K562 (cell line): ENCODE measurements around the gene EOGT. TPM values are rescaled to one million over a fixed set of nuclear protein-coding genes. Genes with fewer than 3 reads are reported as not detected.

ENCODE experiments used
- ATAC-seq: fragments of 200-7000 bp; cut with Tn5 transposase; 3 replicates; pipeline ENCODE4 v1.9.1; 2020; ENCODE audit warnings: moderate library complexity
- BruUV-seq: library from RNA; stranded (reverse); fragments of 400-500 nt; replicated peaks from 2 replicates; lab custom pipeline; 2021; lab: Mats Ljungman, UMichigan
- CTCF ChIA-PET: fragments of 300-600 bp; formaldehyde crosslinking; extraction: SDS; loops from one replicate; lab custom pipeline; 2021; ENCODE audit warnings: low intra/inter-chr PET ratio; lab: Yijun Ruan, JAX
- POLR2A ChIA-PET: fragments of 300-600, 350-650 bp; sonication (Branson Sonifier 250); formaldehyde crosslinking; extraction: SDS; loops from one replicate; lab custom pipeline; 2021; ENCODE audit warnings: antibody characterized with exemption, inconsistent platforms; lab: Yijun Ruan, JAX
- DNase-seq, 4 experiments: peaks; one replicate each; pipeline versions ENCODE4 v3.0.0 to v3.0.0-alpha.2; 2011 to 2018; ENCODE audit warnings: low spot score in 3 of 4, mixed read lengths in 3 of 4; ENCODE audit errors: extremely low read depth in 1 of 4
- FAIRE-seq: peaks from 2 replicates; lab custom pipeline; 2011; peaks lifted over from hg19 to GRCh38; lab: Jason Lieb, UNC
- H2AFZ ChIP-seq: 2 replicates; pipeline ENCODE4 v1.6.0; 2011; ENCODE audit warnings: low read depth, low read length, control low read depth, inconsistent platforms
- H3K27ac ChIP-seq: fragments of 200-600 bp; 3 replicates; pipeline ENCODE4 v1.8.0; 2011; ENCODE audit warnings: low read depth, mild to moderate bottlenecking, control low read depth, inconsistent platforms, low read length, moderate library complexity, mixed read lengths; ENCODE audit errors: extremely low read depth
- H3K27me3 ChIP-seq, 2 experiments: fragments of 300-600 bp in 1 of 2; 2 replicates in 1 of 2; 3 replicates in 1 of 2; pipeline versions ENCODE4 v1.6.0 to v1.8.0; 2011; ENCODE audit warnings: inconsistent platforms in 2 of 2, low read length in 2 of 2, mild to moderate bottlenecking in 1 of 2, mixed read lengths in 1 of 2, moderate library complexity in 1 of 2; ENCODE audit not compliant: control insufficient read depth in 2 of 2, insufficient read depth in 2 of 2
- H3K36me3 ChIP-seq: fragments of 300-600 bp; 3 replicates; pipeline ENCODE4 v1.8.0; 2011; ENCODE audit warnings: mild to moderate bottlenecking, low read length, inconsistent platforms; ENCODE audit not compliant: control insufficient read depth, insufficient read depth
- H3K4me1 ChIP-seq, 2 experiments: fragments of 200-600 bp in 1 of 2; replicated peaks in 1 of 2; 2 replicates in 1 of 2; 3 replicates in 1 of 2; pipeline versions ENCODE4 v1.5.1 to v1.8.0; 2011; ENCODE audit warnings: inconsistent platforms in 2 of 2, low read length in 2 of 2, mild to moderate bottlenecking in 1 of 2, mixed read lengths in 1 of 2, moderate library complexity in 1 of 2; ENCODE audit not compliant: control insufficient read depth in 2 of 2, insufficient read depth in 2 of 2
- H3K4me2 ChIP-seq: 2 replicates; pipeline ENCODE4 v1.6.1; 2011; ENCODE audit warnings: low read length, control low read depth, inconsistent platforms, mixed read lengths; ENCODE audit not compliant: insufficient read depth
- H3K4me3 ChIP-seq: fragments of 200-600 bp; sonication (generic), shearing (Covaris generic); 2 replicates; pipeline ENCODE4 v1.5.1; 2016; ENCODE audit warnings: control low read depth, inconsistent platforms
- H3K79me2 ChIP-seq: fragments of 200-600 bp; 3 replicates; pipeline ENCODE4 v1.8.0; 2011; ENCODE audit warnings: low read length, inconsistent platforms; ENCODE audit not compliant: control insufficient read depth, insufficient read depth
- H3K9ac ChIP-seq, 2 experiments: 2 replicates each; pipeline versions ENCODE4 v1.6.0 to v1.6.1; 2011; ENCODE audit warnings: low read depth in 2 of 2, low read length in 2 of 2, control low read depth in 1 of 2, inconsistent platforms in 1 of 2, mild to moderate bottlenecking in 1 of 2, mixed read lengths in 1 of 2; ENCODE audit not compliant: insufficient read depth in 1 of 2
- H3K9me1 ChIP-seq: one replicate; pipeline ENCODE4 v1.6.0; 2011; ENCODE audit warnings: inconsistent platforms, mild to moderate bottlenecking, low read length, moderate library complexity; ENCODE audit not compliant: control insufficient read depth, insufficient read depth
- H3K9me3 ChIP-seq: replicated peaks from 2 replicates; pipeline ENCODE4 v1.5.1; 2011; ENCODE audit warnings: low read depth, low read length, inconsistent platforms; ENCODE audit not compliant: control insufficient read depth, insufficient read depth
- H4K20me1 ChIP-seq: replicated peaks from 2 replicates; pipeline ENCODE4 v1.6.1; 2011; ENCODE audit warnings: low read length, inconsistent platforms, mixed read lengths; ENCODE audit not compliant: control insufficient read depth, insufficient read depth
- BMI1 ChIP-seq: fragments of 150-350 bp; IDR thresholded peaks from 2 replicates; pipeline ENCODE4 v1.6.1; 2014; ENCODE audit warnings: low read length
- BRCA1 ChIP-seq, 2 experiments: fragments of 450-650 bp in 1 of 2; sonication (generic) in 1 of 2; formaldehyde crosslinking in 1 of 2; IDR thresholded peaks; 2 replicates each; pipeline versions ENCODE4 v1.5.0 to v1.6.1; 2017 to 2020; ENCODE audit warnings: mild to moderate bottlenecking in 1 of 2, missing genetic modification reagents in 1 of 2
- CTCFL ChIP-seq: IDR thresholded peaks from 2 replicates; pipeline ENCODE4 v1.6.1; 2011; ENCODE audit warnings: borderline replicate concordance, low read depth, mild to moderate bottlenecking, moderate library complexity, low read length; ENCODE audit not compliant: insufficient read depth, poor library complexity, severe bottlenecking
- ELF2 ChIP-seq: fragments of 250-450 bp; sonication (Bioruptor Pico); IDR thresholded peaks from 2 replicates; pipeline ENCODE4 v1.5.0; 2021; ENCODE audit warnings: mild to moderate bottlenecking
- FOXA3 ChIP-seq, 2 experiments: fragments of 450-650 bp in 1 of 2; sonication (generic) in 1 of 2; formaldehyde crosslinking; IDR thresholded peaks in 1 of 2; conservative IDR thresholded peaks in 1 of 2; 2 replicates each; pipeline versions ENCODE4 v1.4.0 to v1.8.0; 2020 to 2022; ENCODE audit warnings: mild to moderate bottlenecking in 2 of 2, missing genetic modification reagents in 1 of 2
- GABPB1 ChIP-seq: sonication (generic); formaldehyde crosslinking; IDR thresholded peaks from 2 replicates; pipeline ENCODE4 v1.8.0; 2022; ENCODE audit warnings: mild to moderate bottlenecking, missing genetic modification reagents
- HMG20A ChIP-seq: fragments of 450-650 bp; formaldehyde crosslinking; conservative IDR thresholded peaks from 2 replicates; pipeline ENCODE4 v1.4.0; 2020; ENCODE audit warnings: mild to moderate bottlenecking, mixed read lengths
- NFIC ChIP-seq: fragments of 450-650 bp; IDR thresholded peaks from 2 replicates; pipeline ENCODE4 v1.6.1; 2017; ENCODE audit warnings: mild to moderate bottlenecking, inconsistent platforms
- POLR2A ChIP-seq: fragments of 450-650 bp; conservative IDR thresholded peaks from 2 replicates; pipeline ENCODE4 v1.6.1; 2016
- PREB ChIP-seq: sonication (generic); formaldehyde crosslinking; IDR thresholded peaks from 2 replicates; pipeline ENCODE4 v1.8.1; 2023; ENCODE audit warnings: mild to moderate bottlenecking, missing genetic modification reagents
- SP1 ChIP-seq: sonication (generic); formaldehyde crosslinking; IDR thresholded peaks from 2 replicates; pipeline ENCODE4 v1.8.1; 2022; ENCODE audit warnings: mild to moderate bottlenecking, missing genetic modification reagents
- TOE1 ChIP-seq, 2 experiments: fragments of 450-650 bp in 1 of 2; sonication (generic) in 1 of 2; formaldehyde crosslinking in 1 of 2; IDR thresholded peaks; 2 replicates each; pipeline versions ENCODE4 v1.7.1 to v1.8.0; 2016 to 2022; ENCODE audit warnings: borderline replicate concordance in 2 of 2, mild to moderate bottlenecking in 2 of 2, antibody characterized with exemption in 1 of 2, inconsistent platforms in 1 of 2, low read depth in 1 of 2, missing genetic modification reagents in 1 of 2, moderate library complexity in 1 of 2
- ZBTB11 ChIP-seq, 3 experiments: fragments of 200-800 bp in 1 of 3; fragments of 250-450 bp in 1 of 3; fragments of 450-650 bp in 1 of 3; sonication (Bioruptor Pico) in 1 of 3; sonication (Bioruptor generic) in 1 of 3; formaldehyde crosslinking in 1 of 3; IDR thresholded peaks; 2 replicates each; pipeline versions ENCODE4 v1.6.1 to v1.8.0; 2016 to 2022; ENCODE audit warnings: mild to moderate bottlenecking in 2 of 3, missing genetic modification characterization in 2 of 3, missing compliant biosample characterization in 1 of 3, moderate library complexity in 1 of 3
- ZBTB43 ChIP-seq: sonication (generic); formaldehyde crosslinking; IDR thresholded peaks from 2 replicates; pipeline ENCODE4 v1.8.0; 2023; ENCODE audit warnings: mild to moderate bottlenecking, missing genetic modification reagents
- ZSCAN29 ChIP-seq: fragments of 450-650 bp; IDR thresholded peaks from 2 replicates; pipeline ENCODE4 v1.6.1; 2017
- in situ Hi-C: fragments of 300-500 bp; cut with MboI; formaldehyde crosslinking; loops from 4 replicates; pipeline ENCODE4 v1.15.0; 2018; ENCODE audit warnings: inconsistent platforms, mixed read lengths
- intact Hi-C: fragments of 100-400 bp; cut with micrococcal nuclease; formaldehyde crosslinking; loops from 2 replicates; pipeline ENCODE4 v1.14.2; 2022
- polyA plus RNA-seq, 8 experiments: library from polyadenylated mRNA; depleted of rRNA in 4 of 8; stranded (reverse) in 5 of 8; unstranded in 3 of 8; fragments of >200 nt; fragmentation: Nextera tagmentation in 2 of 8; fragmentation: Illumina TruSeq in 1 of 8; extraction: Ambion mirVana in 2 of 8; extraction: Trizol in 1 of 8; gene quantifications; 2 replicates each; pipeline versions ENCODE4 v1.2.1 to v1.2.3, GENCODE V29; 2011 to 2014; ENCODE audit warnings: inconsistent platforms in 1 of 8, missing spikeins in 1 of 8
- total RNA-seq, 7 experiments: library from RNA; depleted of rRNA in 6 of 7; stranded (reverse); fragments of >200 nt in 6 of 7; fragmentation: Illumina TruSeq in 2 of 7; extraction: Trizol in 2 of 7; gene quantifications; 2 replicates each; pipeline versions ENCODE4 v1.2.1 to v1.2.3, GENCODE V29; 2011 to 2021; ENCODE audit warnings: low replicate concordance in 1 of 7

Gene EOGT
- total and polyA plus RNA-seq, 9 of the 15 experiments (the other 6 are each of a cell fraction or from before 2014, with no cell fraction given): 3.6 to 17.9 (median 7.4) TPM

GRCh38 chr3:68963376-68963775 is 50.1 kb downstream of the EOGT start:
- in situ Hi-C loops (no loop called here), intact Hi-C loops (no loop called here)
- no TSS peak for BruUV-seq
- no peak for DNase-seq
- Histone ChIP-seq H3K36me3 (no peaks in the 10 kb centered on the region), H3K9me3 (no peaks in the 10 kb centered on the region), H4K20me1 (no peaks in the 10 kb centered on the region), H3K79me2 (no peaks in the 10 kb centered on the region), H3K9me1 (no peaks in the 10 kb centered on the region), H3K4me2 (no peak overlapping the region), H3K27me3 (no peaks in the 10 kb centered on the region), H3K9ac (no peak overlapping the region), H3K4me3 (no peak overlapping the region), H3K27ac (no peak overlapping the region), H3K4me1 (no peaks in the 10 kb centered on the region), H2AFZ (no peak overlapping the region)
- ChIA-PET CTCF (no interaction called here), POLR2A (no interaction called here)
- no peak for FAIRE-seq
- ATAC-seq: no peak
- TF ChIP-seq ZSCAN29: no peak
- no peak for TF ChIP-seq TOE1 (IDR thresholded peaks at IDR 0.05; ENCODE audit: borderline replicate concordance)
- TF ChIP-seq TOE1 (CRISPR knock-in tag; IDR thresholded peaks at IDR 0.05; ENCODE audit: borderline replicate concordance, low read depth): no peak
- no peak for TF ChIP-seq ELF2 (CRISPR knock-in tag)
- no peak for TF ChIP-seq SP1 (CRISPR knock-in tag)
- no peak for TF ChIP-seq POLR2A
- TF ChIP-seq GABPB1 (CRISPR knock-in tag): no peak
- no peak for TF ChIP-seq NFIC
- TF ChIP-seq FOXA3 (CRISPR knock-in tag; conservative IDR thresholded peaks at IDR 0.05 in 1 of 2, IDR thresholded peaks at IDR 0.05 in 1 of 2): no peak
- no peak for TF ChIP-seq HMG20A (CRISPR knock-in tag)
- no peak for TF ChIP-seq ZBTB43 (CRISPR knock-in tag)
- TF ChIP-seq ZBTB11 (CRISPR knock-in tag; IDR thresholded peaks at IDR 0.05): no peak
- no peak for TF ChIP-seq PREB
- no peak for TF ChIP-seq CTCFL
- TF ChIP-seq BMI1: no peak
- no peak for TF ChIP-seq BRCA1 (IDR thresholded peaks at IDR 0.05)
- TF ChIP-seq BRCA1 (CRISPR knock-in tag; IDR thresholded peaks at IDR 0.05): no peak
